GM23338 (cell line): ENCODE measurements around the gene TMEM200A. TPM values are rescaled to one million over a fixed set of nuclear protein-coding genes. Genes with fewer than 3 reads are reported as not detected.

Source experiments
- ATAC-seq: fragments of 200-7000 bp; cut with Tn5 transposase; 3 replicates; pipeline ENCODE4 v1.9.1; 2020
- DNase-seq: peaks from one replicate; pipeline ENCODE4 v3.0.0-alpha.2; 2015; ENCODE audit warnings: low spot score
- H2AFZ ChIP-seq: fragments of 200-600 bp; sonication (generic); 2 replicates; pipeline ENCODE4 v1.8.0; 2016; ENCODE audit warnings: antibody characterized with exemption, mild to moderate bottlenecking, moderate library complexity
- H3F3A ChIP-seq: fragments of 200-600 bp; sonication (generic); replicated peaks from 2 replicates; pipeline ENCODE4 v1.8.0; 2017; ENCODE audit warnings: antibody characterized with exemption, mixed run types, low read depth
- H3K27ac ChIP-seq: fragments of 200-600 bp; sonication (generic); 2 replicates; pipeline ENCODE4 v1.6.1; 2016; ENCODE audit warnings: low read depth
- H3K27me3 ChIP-seq: fragments of 200-600 bp; sonication (generic); 2 replicates; pipeline ENCODE4 v1.8.0; 2016; ENCODE audit warnings: mild to moderate bottlenecking, mixed run types, moderate library complexity; ENCODE audit not compliant: insufficient read depth
- H3K36me3 ChIP-seq: fragments of 200-600 bp; sonication (generic); 2 replicates; pipeline ENCODE4 v1.8.0; 2016; ENCODE audit warnings: mild to moderate bottlenecking; ENCODE audit not compliant: insufficient read depth
- H3K4me1 ChIP-seq: fragments of 200-600 bp; sonication (generic); 2 replicates; pipeline ENCODE4 v1.8.0; 2016; ENCODE audit warnings: mild to moderate bottlenecking, moderate library complexity; ENCODE audit not compliant: insufficient read depth
- H3K4me2 ChIP-seq: fragments of 200-600 bp; sonication (generic); 2 replicates; pipeline ENCODE4 v1.7.1; 2017; ENCODE audit warnings: mixed run types
- H3K4me3 ChIP-seq: fragments of 200-600 bp; sonication (generic); 2 replicates; pipeline ENCODE4 v1.6.1; 2016; ENCODE audit warnings: mixed run types
- H3K79me2 ChIP-seq: fragments of 200-600 bp; sonication (generic); replicated peaks from 2 replicates; pipeline ENCODE4 v1.8.0; 2017; ENCODE audit warnings: mild to moderate bottlenecking; ENCODE audit not compliant: insufficient read depth
- H3K9me2 ChIP-seq: fragments of 200-600 bp; sonication (generic); 2 replicates; pipeline ENCODE4 v1.8.0; 2017; ENCODE audit not compliant: insufficient read depth
- H4K20me1 ChIP-seq: fragments of 200-600 bp; sonication (generic); replicated peaks from 2 replicates; pipeline ENCODE4 v1.8.0; 2017; ENCODE audit warnings: mild to moderate bottlenecking; ENCODE audit not compliant: insufficient read depth
- H3K27ac Mint-ChIP-seq: 2 replicates; pipeline ENCODE4 v1.8.0; 2020; ENCODE audit warnings: inconsistent platforms, mild to moderate bottlenecking, moderate library complexity, mixed read lengths
- H3K27me3 Mint-ChIP-seq: 3 replicates; pipeline ENCODE4 v1.8.0; 2022; ENCODE audit warnings: low read depth, mild to moderate bottlenecking, moderate library complexity, mixed read lengths, inconsistent platforms; ENCODE audit not compliant: insufficient read depth, poor library complexity
- H3K36me3 Mint-ChIP-seq: 3 replicates; pipeline ENCODE4 v1.8.0; 2021; ENCODE audit warnings: low read depth, mild to moderate bottlenecking, inconsistent platforms, moderate library complexity, mixed read lengths
- H3K4me1 Mint-ChIP-seq: 3 replicates; pipeline ENCODE4 v1.8.0; 2020; ENCODE audit warnings: mild to moderate bottlenecking, inconsistent platforms, mixed read lengths
- H3K4me3 Mint-ChIP-seq: 3 replicates; pipeline ENCODE4 v1.8.0; 2021; ENCODE audit warnings: moderate library complexity, mild to moderate bottlenecking, inconsistent platforms, mixed read lengths
- H3K9me3 Mint-ChIP-seq: 3 replicates; pipeline ENCODE4 v1.8.0; 2020; ENCODE audit warnings: moderate library complexity, mild to moderate bottlenecking, inconsistent platforms, mixed read lengths
- CREB1 ChIP-seq: fragments of 250-450 bp; sonication (Bioruptor Pico); IDR thresholded peaks from 2 replicates; pipeline ENCODE4 v1.5.0; 2020; ENCODE audit warnings: low read depth, mild to moderate bottlenecking, moderate library complexity
- EZH2 ChIP-seq: fragments of 200-600 bp; sonication (generic); IDR thresholded peaks from one replicate; pipeline ENCODE4 v1.8.0; 2017; ENCODE audit warnings: antibody characterized with exemption, mild to moderate bottlenecking, low read depth; ENCODE audit not compliant: unreplicated experiment
- EZH2phosphoT487 ChIP-seq: fragments of 200-600 bp; sonication (generic); IDR thresholded peaks from one replicate; pipeline ENCODE4 v1.8.1; 2018; ENCODE audit warnings: antibody characterized with exemption; ENCODE audit not compliant: unreplicated experiment
- JUNB ChIP-seq: IDR thresholded peaks from one replicate; pipeline ENCODE4 v1.6.1; 2016; ENCODE audit warnings: antibody characterized with exemption; ENCODE audit not compliant: unreplicated experiment
- NANOG ChIP-seq: IDR thresholded peaks from 2 replicates; pipeline ENCODE4 v1.6.1; 2016; ENCODE audit warnings: antibody characterized with exemption, borderline replicate concordance
- POLR2AphosphoS5 ChIP-seq: IDR thresholded peaks from 2 replicates; pipeline ENCODE4 v1.6.1; 2016; ENCODE audit warnings: antibody characterized with exemption, low read depth
- STAT1 ChIP-seq: IDR thresholded peaks from one replicate; pipeline ENCODE4 v1.6.1; 2016; ENCODE audit warnings: antibody characterized with exemption; ENCODE audit not compliant: unreplicated experiment
- ZNF114 ChIP-seq: fragments of 250-450 bp; sonication (Bioruptor Pico); IDR thresholded peaks from 2 replicates; pipeline ENCODE4 v1.5.0; 2020; ENCODE audit warnings: mild to moderate bottlenecking, moderate library complexity
- ZNF331 ChIP-seq: fragments of 250-450 bp; sonication (Bioruptor Pico); IDR thresholded peaks from 2 replicates; pipeline ENCODE4 v1.5.0; 2020; ENCODE audit warnings: low read depth, mild to moderate bottlenecking, moderate library complexity
- polyA plus RNA-seq: library from polyadenylated mRNA; unstranded; fragments of >200 nt; fragmentation: Nextera tagmentation; extraction: Ambion mirVana; gene quantifications from 2 replicates; pipeline ENCODE4 v1.2.1, GENCODE V29; 2016
- total RNA-seq: library from RNA; depleted of rRNA; stranded (reverse); fragments of >200 nt; shearing (Covaris generic); gene quantifications from 2 replicates; pipeline ENCODE4 v1.2.3, GENCODE V29; 2014
- TF ChIP-seq, protein P1 (sequence below), 2 experiments: fragments of 200-600 bp in 1 of 2; sonication (generic) in 1 of 2; conservative IDR thresholded peaks; 2 replicates each; pipeline versions ENCODE4 v1.5.1 to v1.6.1; 2016 to 2017; ENCODE audit warnings: antibody characterized with exemption in 2 of 2, low read depth in 2 of 2, mild to moderate bottlenecking in 2 of 2, moderate library complexity in 1 of 2
- TF ChIP-seq, protein P2 (sequence below): IDR thresholded peaks from 2 replicates; pipeline ENCODE4 v1.6.1; 2016; ENCODE audit warnings: antibody characterized with exemption
- TF ChIP-seq, protein P3 (sequence below): IDR thresholded peaks from one replicate; pipeline ENCODE4 v1.6.1; 2018; ENCODE audit warnings: antibody characterized with exemption; ENCODE audit not compliant: unreplicated experiment
- TF ChIP-seq, protein P4 (sequence below): fragments of 250-450 bp; sonication (Bioruptor Pico); IDR thresholded peaks from 2 replicates; pipeline ENCODE4 v1.5.0; 2020; ENCODE audit warnings: mild to moderate bottlenecking, moderate library complexity

Gene TMEM200A
- total and polyA plus RNA-seq, 2 experiments from 2014 or later: 7.1 to 22.7 TPM

DNA sequence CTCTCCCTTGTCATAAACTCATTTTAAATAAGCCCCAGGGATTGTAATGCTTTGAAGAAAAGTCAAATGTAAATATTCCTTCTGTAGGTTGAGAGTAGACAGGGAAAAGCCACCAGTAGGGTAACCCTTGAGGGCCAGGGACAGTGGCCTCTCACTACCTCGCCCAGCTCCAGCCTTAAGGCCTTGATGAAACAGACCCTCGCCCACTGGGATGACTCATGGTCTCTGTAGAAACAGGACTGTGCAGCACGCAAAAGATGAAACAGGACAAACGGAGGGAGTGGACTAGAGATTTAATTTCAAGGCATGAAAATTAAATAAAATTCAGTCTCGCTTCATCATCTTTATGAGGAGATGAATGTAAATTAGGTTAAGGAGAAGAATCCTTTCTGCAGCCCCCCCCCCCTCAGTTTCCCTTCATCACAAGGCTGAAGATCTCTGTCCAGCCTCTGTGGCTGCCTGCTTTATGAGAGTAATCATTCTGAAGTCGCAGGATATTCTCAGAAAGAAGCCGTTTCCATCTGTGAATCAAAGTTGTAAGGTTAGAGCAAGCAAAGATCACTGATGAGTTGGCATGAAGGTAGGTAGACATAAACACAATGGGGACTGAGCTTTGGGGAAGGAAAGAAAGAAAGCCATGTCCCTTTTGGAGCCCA is 60.4 kb downstream of the TMEM200A start:
- ATAC-seq (no peak; the same call in 2 of the 3 replicates), DNase-seq (no peak)
- H3K4me2 ChIP-seq: no peak overlapping the region
- no peak for TF ChIP-seq EZH2phosphoT487
- TF ChIP-seq ZNF331 (CRISPR knock-in tag): no peak
- TF ChIP-seq, protein P1, sequence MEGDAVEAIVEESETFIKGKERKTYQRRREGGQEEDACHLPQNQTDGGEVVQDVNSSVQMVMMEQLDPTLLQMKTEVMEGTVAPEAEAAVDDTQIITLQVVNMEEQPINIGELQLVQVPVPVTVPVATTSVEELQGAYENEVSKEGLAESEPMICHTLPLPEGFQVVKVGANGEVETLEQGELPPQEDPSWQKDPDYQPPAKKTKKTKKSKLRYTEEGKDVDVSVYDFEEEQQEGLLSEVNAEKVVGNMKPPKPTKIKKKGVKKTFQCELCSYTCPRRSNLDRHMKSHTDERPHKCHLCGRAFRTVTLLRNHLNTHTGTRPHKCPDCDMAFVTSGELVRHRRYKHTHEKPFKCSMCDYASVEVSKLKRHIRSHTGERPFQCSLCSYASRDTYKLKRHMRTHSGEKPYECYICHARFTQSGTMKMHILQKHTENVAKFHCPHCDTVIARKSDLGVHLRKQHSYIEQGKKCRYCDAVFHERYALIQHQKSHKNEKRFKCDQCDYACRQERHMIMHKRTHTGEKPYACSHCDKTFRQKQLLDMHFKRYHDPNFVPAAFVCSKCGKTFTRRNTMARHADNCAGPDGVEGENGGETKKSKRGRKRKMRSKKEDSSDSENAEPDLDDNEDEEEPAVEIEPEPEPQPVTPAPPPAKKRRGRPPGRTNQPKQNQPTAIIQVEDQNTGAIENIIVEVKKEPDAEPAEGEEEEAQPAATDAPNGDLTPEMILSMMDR (conservative IDR thresholded peaks at IDR 0.05; ENCODE audit: low read depth in 2 of 2): no peak
- TF ChIP-seq JUNB: no peak
- TF ChIP-seq ZNF114 (CRISPR knock-in tag): no peak
- no peak for TF ChIP-seq POLR2AphosphoS5
- TF ChIP-seq NANOG: no peak
- no peak for TF ChIP-seq STAT1
- TF ChIP-seq, protein P2, sequence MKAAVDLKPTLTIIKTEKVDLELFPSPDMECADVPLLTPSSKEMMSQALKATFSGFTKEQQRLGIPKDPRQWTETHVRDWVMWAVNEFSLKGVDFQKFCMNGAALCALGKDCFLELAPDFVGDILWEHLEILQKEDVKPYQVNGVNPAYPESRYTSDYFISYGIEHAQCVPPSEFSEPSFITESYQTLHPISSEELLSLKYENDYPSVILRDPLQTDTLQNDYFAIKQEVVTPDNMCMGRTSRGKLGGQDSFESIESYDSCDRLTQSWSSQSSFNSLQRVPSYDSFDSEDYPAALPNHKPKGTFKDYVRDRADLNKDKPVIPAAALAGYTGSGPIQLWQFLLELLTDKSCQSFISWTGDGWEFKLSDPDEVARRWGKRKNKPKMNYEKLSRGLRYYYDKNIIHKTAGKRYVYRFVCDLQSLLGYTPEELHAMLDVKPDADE: no peak
- TF ChIP-seq, protein P3, sequence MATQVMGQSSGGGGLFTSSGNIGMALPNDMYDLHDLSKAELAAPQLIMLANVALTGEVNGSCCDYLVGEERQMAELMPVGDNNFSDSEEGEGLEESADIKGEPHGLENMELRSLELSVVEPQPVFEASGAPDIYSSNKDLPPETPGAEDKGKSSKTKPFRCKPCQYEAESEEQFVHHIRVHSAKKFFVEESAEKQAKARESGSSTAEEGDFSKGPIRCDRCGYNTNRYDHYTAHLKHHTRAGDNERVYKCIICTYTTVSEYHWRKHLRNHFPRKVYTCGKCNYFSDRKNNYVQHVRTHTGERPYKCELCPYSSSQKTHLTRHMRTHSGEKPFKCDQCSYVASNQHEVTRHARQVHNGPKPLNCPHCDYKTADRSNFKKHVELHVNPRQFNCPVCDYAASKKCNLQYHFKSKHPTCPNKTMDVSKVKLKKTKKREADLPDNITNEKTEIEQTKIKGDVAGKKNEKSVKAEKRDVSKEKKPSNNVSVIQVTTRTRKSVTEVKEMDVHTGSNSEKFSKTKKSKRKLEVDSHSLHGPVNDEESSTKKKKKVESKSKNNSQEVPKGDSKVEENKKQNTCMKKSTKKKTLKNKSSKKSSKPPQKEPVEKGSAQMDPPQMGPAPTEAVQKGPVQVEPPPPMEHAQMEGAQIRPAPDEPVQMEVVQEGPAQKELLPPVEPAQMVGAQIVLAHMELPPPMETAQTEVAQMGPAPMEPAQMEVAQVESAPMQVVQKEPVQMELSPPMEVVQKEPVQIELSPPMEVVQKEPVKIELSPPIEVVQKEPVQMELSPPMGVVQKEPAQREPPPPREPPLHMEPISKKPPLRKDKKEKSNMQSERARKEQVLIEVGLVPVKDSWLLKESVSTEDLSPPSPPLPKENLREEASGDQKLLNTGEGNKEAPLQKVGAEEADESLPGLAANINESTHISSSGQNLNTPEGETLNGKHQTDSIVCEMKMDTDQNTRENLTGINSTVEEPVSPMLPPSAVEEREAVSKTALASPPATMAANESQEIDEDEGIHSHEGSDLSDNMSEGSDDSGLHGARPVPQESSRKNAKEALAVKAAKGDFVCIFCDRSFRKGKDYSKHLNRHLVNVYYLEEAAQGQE: no peak
- TF ChIP-seq, protein P4, sequence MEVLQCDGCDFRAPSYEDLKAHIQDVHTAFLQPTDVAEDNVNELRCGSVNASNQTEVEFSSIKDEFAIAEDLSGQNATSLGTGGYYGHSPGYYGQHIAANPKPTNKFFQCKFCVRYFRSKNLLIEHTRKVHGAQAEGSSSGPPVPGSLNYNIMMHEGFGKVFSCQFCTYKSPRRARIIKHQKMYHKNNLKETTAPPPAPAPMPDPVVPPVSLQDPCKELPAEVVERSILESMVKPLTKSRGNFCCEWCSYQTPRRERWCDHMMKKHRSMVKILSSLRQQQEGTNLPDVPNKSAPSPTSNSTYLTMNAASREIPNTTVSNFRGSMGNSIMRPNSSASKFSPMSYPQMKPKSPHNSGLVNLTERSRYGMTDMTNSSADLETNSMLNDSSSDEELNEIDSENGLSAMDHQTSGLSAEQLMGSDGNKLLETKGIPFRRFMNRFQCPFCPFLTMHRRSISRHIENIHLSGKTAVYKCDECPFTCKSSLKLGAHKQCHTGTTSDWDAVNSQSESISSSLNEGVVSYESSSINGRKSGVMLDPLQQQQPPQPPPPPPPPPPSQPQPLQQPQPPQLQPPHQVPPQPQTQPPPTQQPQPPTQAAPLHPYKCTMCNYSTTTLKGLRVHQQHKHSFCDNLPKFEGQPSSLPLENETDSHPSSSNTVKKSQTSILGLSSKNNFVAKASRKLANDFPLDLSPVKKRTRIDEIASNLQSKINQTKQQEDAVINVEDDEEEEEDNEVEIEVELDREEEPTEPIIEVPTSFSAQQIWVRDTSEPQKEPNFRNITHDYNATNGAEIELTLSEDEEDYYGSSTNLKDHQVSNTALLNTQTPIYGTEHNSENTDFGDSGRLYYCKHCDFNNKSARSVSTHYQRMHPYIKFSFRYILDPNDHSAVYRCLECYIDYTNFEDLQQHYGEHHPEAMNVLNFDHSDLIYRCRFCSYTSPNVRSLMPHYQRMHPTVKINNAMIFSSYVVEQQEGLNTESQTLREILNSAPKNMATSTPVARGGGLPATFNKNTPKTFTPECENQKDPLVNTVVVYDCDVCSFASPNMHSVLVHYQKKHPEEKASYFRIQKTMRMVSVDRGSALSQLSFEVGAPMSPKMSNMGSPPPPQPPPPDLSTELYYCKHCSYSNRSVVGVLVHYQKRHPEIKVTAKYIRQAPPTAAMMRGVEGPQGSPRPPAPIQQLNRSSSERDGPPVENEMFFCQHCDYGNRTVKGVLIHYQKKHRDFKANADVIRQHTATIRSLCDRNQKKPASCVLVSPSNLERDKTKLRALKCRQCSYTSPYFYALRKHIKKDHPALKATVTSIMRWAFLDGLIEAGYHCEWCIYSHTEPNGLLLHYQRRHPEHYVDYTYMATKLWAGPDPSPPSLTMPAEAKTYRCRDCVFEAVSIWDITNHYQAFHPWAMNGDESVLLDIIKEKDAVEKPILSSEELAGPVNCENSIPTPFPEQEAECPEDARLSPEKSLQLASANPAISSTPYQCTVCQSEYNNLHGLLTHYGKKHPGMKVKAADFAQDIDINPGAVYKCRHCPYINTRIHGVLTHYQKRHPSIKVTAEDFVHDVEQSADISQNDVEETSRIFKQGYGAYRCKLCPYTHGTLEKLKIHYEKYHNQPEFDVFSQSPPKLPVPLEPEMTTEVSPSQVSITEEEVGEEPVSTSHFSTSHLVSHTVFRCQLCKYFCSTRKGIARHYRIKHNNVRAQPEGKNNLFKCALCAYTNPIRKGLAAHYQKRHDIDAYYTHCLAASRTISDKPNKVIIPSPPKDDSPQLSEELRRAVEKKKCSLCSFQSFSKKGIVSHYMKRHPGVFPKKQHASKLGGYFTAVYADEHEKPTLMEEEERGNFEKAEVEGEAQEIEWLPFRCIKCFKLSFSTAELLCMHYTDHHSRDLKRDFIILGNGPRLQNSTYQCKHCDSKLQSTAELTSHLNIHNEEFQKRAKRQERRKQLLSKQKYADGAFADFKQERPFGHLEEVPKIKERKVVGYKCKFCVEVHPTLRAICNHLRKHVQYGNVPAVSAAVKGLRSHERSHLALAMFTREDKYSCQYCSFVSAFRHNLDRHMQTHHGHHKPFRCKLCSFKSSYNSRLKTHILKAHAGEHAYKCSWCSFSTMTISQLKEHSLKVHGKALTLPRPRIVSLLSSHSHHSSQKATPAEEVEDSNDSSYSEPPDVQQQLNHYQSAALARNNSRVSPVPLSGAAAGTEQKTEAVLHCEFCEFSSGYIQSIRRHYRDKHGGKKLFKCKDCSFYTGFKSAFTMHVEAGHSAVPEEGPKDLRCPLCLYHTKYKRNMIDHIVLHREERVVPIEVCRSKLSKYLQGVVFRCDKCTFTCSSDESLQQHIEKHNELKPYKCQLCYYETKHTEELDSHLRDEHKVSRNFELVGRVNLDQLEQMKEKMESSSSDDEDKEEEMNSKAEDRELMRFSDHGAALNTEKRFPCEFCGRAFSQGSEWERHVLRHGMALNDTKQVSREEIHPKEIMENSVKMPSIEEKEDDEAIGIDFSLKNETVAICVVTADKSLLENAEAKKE (CRISPR knock-in tag): no peak
- no peak for TF ChIP-seq CREB1 (CRISPR knock-in tag)
- TF ChIP-seq EZH2: no peak
- H3K4me1 Mint-ChIP-seq: peaks cover 45% of the 10 kb centered on the region
- H3K4me3 ChIP-seq: no peak overlapping the region
- no peaks in the 10 kb centered on the region for H3F3A ChIP-seq
- H3K27ac ChIP-seq: no peak overlapping the region
- H3K27me3 ChIP-seq: no peaks in the 10 kb centered on the region
- no peaks in the 10 kb centered on the region for H3K36me3 Mint-ChIP-seq
- H3K9me3 Mint-ChIP-seq: no peaks in the 10 kb centered on the region
- H3K27ac Mint-ChIP-seq: peak overlapping the region; percentile 75
- no peaks in the 10 kb centered on the region for H4K20me1 ChIP-seq
- H3K4me1 ChIP-seq: peaks cover 29% of the 10 kb centered on the region; the same call in 1 of the 2 replicates
- H2AFZ ChIP-seq: no peak overlapping the region
- peaks cover 2% of the 10 kb centered on the region for H3K27me3 Mint-ChIP-seq
- 0 out of 2 replicates have a peak, but pooled peaks cover 3% of the 10 kb centered on the region for H3K79me2 ChIP-seq
- no peaks in the 10 kb centered on the region for H3K9me2 ChIP-seq
- no peak overlapping the region for H3K4me3 Mint-ChIP-seq
- no peaks in the 10 kb centered on the region for H3K36me3 ChIP-seq
